ENCODE data around the gene HBE1. TPM values are rescaled to one million over a fixed set of nuclear protein-coding genes. Genes with fewer than 3 reads are reported as not detected.

HBE1 gene
- polyA plus RNA-seq, 3 donors: not detected

GRCh38 chr11:5304046-5304445, 34.3 kb upstream of the HBE1 start:
- TF ChIP-seq, protein P1, sequence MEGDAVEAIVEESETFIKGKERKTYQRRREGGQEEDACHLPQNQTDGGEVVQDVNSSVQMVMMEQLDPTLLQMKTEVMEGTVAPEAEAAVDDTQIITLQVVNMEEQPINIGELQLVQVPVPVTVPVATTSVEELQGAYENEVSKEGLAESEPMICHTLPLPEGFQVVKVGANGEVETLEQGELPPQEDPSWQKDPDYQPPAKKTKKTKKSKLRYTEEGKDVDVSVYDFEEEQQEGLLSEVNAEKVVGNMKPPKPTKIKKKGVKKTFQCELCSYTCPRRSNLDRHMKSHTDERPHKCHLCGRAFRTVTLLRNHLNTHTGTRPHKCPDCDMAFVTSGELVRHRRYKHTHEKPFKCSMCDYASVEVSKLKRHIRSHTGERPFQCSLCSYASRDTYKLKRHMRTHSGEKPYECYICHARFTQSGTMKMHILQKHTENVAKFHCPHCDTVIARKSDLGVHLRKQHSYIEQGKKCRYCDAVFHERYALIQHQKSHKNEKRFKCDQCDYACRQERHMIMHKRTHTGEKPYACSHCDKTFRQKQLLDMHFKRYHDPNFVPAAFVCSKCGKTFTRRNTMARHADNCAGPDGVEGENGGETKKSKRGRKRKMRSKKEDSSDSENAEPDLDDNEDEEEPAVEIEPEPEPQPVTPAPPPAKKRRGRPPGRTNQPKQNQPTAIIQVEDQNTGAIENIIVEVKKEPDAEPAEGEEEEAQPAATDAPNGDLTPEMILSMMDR (IDR thresholded peaks at IDR 0.05): no peak

DNA sequence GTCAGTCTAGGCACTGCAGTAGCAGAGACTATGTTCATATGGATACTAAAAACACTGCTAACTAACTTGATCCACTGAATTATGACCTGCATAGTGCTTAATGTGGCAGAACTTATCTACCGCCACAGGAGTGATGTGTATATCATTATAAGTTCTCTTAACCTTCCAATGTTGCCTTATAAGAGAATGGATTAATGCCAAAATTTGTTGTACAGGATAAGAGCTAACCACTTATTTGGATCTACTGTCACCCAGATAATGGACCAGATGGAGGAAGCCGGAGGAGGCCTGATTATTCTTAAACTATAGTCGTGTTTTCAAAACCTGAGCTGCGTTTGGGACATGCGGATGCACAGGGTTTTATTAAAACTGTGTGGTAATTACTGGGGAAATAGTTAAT, 33.9 kb upstream of the HBE1 start:
- H2AFZ ChIP-seq (ENCODE audit: insufficient read depth, low read depth, low read length, poor library complexity, severe bottlenecking): no peak overlapping the region
- TF ChIP-seq, protein P1 (IDR thresholded peaks at IDR 0.05): no peak
- H3K4me2 ChIP-seq (replicated peaks; ENCODE audit: extremely low read depth, low read length, poor library complexity, severe bottlenecking): no peak overlapping the region
- no peak for DNase-seq
- H3K9me3 ChIP-seq (replicated peaks in 1 of 2; ENCODE audit: control insufficient read depth in 1 of 2, insufficient read depth in 1 of 2, low read length in 2 of 2): no peaks in the 10 kb centered on the region
- no peak overlapping the region for H3K27ac Mint-ChIP-seq
- H3K4me3 Mint-ChIP-seq: no peak overlapping the region
- H3K4me3 ChIP-seq (replicated peaks in 1 of 3; ENCODE audit: low read depth in 2 of 3, low read length in 3 of 3): no peak overlapping the region
- no peak overlapping the region for H3K9ac ChIP-seq (ENCODE audit: insufficient read depth, low read length, poor library complexity, severe bottlenecking)
- no peak overlapping the region for H3K27ac ChIP-seq (ENCODE audit: low read depth in 1 of 2, low read length in 2 of 2)
- H3K27me3 Mint-ChIP-seq (ENCODE audit: low read depth in 3 of 3): peaks cover 0 to 4% (median 0%) of the 10 kb centered on the region in 3 donors
- H3K36me3 Mint-ChIP-seq: no peaks in the 10 kb centered on the region
- H3K27me3 ChIP-seq (ENCODE audit: control insufficient read depth in 2 of 2, insufficient read depth in 2 of 2, low read length in 2 of 2): no peaks in the 10 kb centered on the region
- H3K36me3 ChIP-seq (replicated peaks in 1 of 2; ENCODE audit: control insufficient read depth in 1 of 2, insufficient read depth in 2 of 2, low read length in 2 of 2): no peaks in the 10 kb centered on the region
- H3K4me1 ChIP-seq (ENCODE audit: control insufficient read depth in 1 of 2, insufficient read depth in 2 of 2, low read length in 2 of 2): no peaks in the 10 kb centered on the region
- no peaks in the 10 kb centered on the region for H3K79me2 ChIP-seq (ENCODE audit: insufficient read depth, low read length)
- H3K4me1 Mint-ChIP-seq: no peaks in the 10 kb centered on the region
- no CpG with 5 or more reads among the region's 5 CpGs for WGBS (ENCODE audit: insufficient coverage)
- peaks cover 0 to 6% (median 3%) of the 10 kb centered on the region in 7 donors for H3K9me3 Mint-ChIP-seq
- no peaks in the 10 kb centered on the region for H4K20me1 ChIP-seq (ENCODE audit: insufficient read depth, low read length)
- intact Hi-C loops (cut with micrococcal nuclease): no loop called here

More at GRCh38 chr11:5304046-5304445, 34.3 kb upstream of the HBE1 start:
- no peak overlapping the region for H3K27ac Mint-ChIP-seq
- H3K4me1 ChIP-seq (ENCODE audit: control insufficient read depth in 1 of 2, insufficient read depth in 2 of 2, low read length in 2 of 2): no peaks in the 10 kb centered on the region
- H3K4me1 Mint-ChIP-seq: no peaks in the 10 kb centered on the region
- no peak overlapping the region for H3K4me3 Mint-ChIP-seq
- H3K27me3 Mint-ChIP-seq (ENCODE audit: low read depth in 3 of 3): peaks cover 0 to 4% (median 0%) of the 10 kb centered on the region in 3 donors
- no peak overlapping the region for H3K9ac ChIP-seq (ENCODE audit: insufficient read depth, low read length, poor library complexity, severe bottlenecking)
- H4K20me1 ChIP-seq (ENCODE audit: insufficient read depth, low read length): no peaks in the 10 kb centered on the region
- H3K9me3 ChIP-seq (replicated peaks in 1 of 2; ENCODE audit: control insufficient read depth in 1 of 2, insufficient read depth in 1 of 2, low read length in 2 of 2): no peaks in the 10 kb centered on the region
- H3K36me3 ChIP-seq (replicated peaks in 1 of 2; ENCODE audit: control insufficient read depth in 1 of 2, insufficient read depth in 2 of 2, low read length in 2 of 2): no peaks in the 10 kb centered on the region
- no CpG with 5 or more reads among the region's 1 CpG for WGBS (ENCODE audit: insufficient coverage)
- H3K4me2 ChIP-seq (replicated peaks; ENCODE audit: extremely low read depth, low read length, poor library complexity, severe bottlenecking): no peak overlapping the region
- H3K27me3 ChIP-seq (ENCODE audit: control insufficient read depth in 2 of 2, insufficient read depth in 2 of 2, low read length in 2 of 2): no peaks in the 10 kb centered on the region
- intact Hi-C loops (cut with micrococcal nuclease): no loop called here
- H3K79me2 ChIP-seq (ENCODE audit: insufficient read depth, low read length): no peaks in the 10 kb centered on the region
- H3K4me3 ChIP-seq (replicated peaks in 1 of 3; ENCODE audit: low read depth in 2 of 3, low read length in 3 of 3): no peak overlapping the region
- no peaks in the 10 kb centered on the region for H3K36me3 Mint-ChIP-seq
- no peak overlapping the region for H2AFZ ChIP-seq (ENCODE audit: insufficient read depth, low read depth, low read length, poor library complexity, severe bottlenecking)
- no peak for DNase-seq
- H3K27ac ChIP-seq (ENCODE audit: low read depth in 1 of 2, low read length in 2 of 2): no peak overlapping the region
- H3K9me3 Mint-ChIP-seq: peaks cover 0 to 6% (median 3%) of the 10 kb centered on the region in 7 donors
